Right hindlimb (tissue), 1 donor: ENCODE data around the gene RHD.
"Not testable (repeated sequence)": the region's sequence is repeated elsewhere in the genome, so short reads cannot be mapped to it uniquely, and the experiment has no call there.

Experiments used
- DNase-seq: peaks from one replicate; pipeline ENCODE4 v3.0.0-alpha.2; 2018

RHD gene

DNA sequence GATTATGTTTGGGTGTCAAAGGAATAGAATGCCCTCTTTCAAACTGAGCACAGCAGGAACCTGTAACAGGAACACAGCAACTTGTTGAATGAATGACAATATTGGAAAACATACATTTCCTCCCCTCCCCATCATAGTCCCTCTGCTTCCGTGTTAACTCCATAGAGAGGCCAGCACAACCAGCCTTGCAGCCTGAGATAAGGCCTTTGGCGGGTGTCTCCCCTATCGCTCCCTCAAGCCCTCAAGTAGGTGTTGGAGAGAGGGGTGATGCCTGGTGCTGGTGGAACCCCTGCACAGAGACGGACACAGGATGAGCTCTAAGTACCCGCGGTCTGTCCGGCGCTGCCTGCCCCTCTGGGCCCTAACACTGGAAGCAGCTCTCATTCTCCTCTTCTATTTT lies at the start of gene RHD:
RHD (plus strand) TSS at position 272 of the 400 bp plus-strand sequence; CDS start at position 311, 39 bp downstream.
- not testable (repeated sequence) for DNase-seq

DNA sequence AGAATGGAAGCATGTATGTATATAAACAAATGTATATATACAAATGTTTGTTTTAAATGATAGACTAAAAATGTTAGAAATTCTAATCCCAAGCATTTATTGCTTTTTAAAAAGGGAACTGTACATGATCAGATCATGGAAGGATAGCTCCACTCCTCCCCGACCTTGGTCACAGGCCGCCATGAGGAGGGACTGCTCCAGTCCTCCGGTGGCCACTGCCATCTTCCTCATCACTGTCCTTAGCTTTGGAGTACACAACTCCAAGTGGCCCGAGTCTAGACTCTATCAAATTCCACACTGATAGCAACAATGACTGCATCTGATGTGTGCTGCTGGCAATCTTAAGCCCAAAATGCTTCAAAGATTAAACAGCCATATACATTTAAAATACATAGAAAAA lies 49.7 kb upstream of the RHD start:
- no peak for DNase-seq

DNA sequence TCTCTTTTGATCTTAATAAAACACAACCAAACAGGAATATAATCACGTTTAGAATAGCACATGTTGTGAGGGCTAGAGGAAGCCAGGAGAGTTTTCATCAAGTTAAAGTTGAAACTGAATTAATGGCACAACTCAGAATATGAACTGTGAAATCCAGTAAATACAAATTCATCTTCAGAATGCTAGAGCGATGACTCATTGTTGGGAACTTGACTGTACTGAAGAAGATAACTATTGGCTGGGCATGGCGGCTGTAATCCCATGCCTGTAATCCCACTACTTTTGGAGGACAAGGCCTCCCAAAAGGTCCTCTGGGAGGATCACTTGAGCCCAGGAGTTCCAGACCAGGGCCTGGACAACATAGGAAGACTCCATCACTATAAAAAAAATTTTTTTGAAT lies 48.8 kb upstream of the RHD start:
- no peak for DNase-seq

DNA sequence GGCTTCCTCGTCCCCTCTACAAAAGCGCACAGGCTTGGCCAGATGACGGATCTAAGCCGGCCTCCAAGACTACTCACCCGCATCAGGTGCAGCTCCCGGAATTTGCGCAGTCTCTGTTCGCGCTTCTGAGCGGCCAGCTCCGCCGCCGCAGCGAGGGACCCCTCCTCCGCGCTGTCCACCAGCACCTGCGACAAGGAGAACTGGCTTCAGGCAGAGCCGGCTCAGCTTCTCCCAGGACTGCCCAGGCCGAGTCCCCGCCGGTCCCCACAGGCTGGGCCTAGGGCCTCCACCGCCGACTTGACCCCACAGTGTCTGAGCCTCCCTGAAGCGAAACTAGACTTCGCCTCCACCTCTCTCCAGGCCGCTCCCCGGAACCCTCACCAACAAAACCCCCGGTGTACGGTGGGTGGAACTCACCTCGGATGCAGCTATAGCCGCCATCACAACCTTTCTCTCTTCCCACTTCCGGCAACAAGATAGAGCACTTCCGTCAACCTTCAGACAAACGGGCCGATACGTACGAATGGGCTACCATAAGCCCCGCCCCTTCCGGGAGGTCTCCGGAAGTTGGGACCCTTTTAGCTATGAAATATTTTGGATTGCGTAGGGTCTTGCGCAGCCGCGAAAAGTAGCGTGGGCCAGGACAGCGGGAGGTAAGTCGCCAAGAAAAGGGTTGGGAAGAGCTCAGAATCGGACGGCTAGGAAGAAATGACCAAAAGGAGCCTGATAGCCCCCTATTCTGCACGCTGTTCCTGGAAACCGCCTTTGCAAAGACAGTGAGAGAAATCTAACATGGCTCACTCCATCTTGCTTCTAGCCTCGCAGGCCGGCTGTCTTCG lies 40.1 kb upstream of the RHD start, which contains the start of gene SYF2:
SYF2 (minus strand) TSS at position 476 of the 839 bp plus-strand sequence; CDS start at position 441, 35 bp downstream.
- peak; percentile 96 for DNase-seq

DNA sequence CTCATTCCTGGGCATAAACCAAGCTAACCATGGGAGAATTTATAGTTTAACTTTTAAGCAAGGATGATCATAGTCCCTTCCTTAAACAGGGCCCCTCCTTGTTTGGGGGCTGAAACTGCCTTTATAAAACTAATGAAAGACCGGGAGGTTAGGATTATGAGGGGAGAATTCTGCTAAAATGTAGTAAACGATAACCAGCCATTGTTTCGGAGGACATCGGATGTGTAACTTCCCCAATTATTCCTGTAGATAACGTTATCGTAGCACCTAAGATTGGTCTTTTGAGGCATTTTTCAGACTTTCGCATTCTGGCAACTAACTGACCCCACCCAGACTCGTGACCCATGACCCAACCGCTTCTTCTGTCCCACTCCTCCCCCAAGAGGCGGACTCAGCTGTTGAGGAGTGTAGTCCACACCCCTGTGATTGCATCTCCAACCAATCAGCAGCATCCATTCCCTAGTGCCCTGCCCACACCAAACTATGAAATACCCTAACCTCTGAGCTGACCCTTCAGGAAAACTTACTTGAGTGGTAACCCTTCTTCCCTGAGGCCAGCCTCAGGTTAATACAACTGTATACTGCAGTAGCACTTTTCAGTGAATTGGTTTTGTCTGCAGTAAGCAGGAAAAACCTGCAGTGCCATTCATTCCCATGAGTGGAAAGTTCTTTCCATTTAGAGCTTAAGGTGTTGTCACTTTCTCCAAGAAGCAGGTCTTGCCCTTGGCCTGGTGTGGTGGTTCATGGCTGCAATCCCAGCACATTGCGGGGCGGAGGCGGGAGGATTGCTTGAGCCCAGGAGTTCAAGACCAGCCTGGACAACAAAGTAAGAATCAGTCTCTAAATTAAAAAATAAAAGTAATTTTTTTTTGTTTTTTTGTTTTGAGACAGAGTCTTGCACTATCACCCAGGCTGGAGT lies 39.2 kb upstream of the RHD start:
- DNase-seq: peak; percentile 81

DNA sequence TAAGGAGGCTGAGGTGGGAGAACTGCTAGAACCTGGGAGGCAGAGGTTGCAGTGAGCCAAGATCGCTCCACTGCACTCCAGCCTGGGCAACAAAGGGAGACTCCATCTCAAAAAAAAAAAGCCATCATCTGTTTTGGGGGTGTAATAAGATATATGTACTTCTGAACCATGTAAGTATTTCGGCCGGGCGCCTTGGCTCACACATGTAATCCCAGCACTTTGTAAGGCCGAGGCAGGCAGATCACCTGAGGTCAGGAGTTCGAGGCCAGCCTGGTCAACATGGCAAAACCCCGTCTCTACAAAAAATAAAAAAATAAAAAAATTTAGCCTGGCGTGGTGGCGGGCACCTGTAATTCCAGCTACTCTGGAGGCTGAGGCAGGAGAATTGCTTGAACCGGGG lies 36.9 kb upstream of the RHD start:
- not testable (repeated sequence) for DNase-seq

DNA sequence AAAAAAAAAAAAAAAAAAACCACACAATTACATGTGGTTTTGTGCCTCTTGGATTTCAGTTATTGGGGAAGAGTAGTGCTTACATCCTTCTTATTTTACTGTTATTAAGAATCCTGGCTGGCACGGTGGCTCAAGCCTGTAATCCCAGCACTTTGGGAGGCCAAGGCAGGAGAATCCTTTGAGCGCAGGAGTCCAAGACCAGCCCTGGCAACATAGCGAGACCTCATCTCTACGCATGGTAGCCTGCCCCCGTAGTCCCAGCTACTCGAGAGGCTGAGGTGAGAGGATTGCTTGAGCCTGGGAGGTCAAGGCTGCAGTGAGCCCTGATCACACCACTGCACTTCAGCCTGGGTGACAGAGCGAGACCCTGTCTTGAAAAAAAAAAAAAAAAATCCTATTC lies 36.0 kb upstream of the RHD start:
- DNase-seq: not testable (repeated sequence)

DNA sequence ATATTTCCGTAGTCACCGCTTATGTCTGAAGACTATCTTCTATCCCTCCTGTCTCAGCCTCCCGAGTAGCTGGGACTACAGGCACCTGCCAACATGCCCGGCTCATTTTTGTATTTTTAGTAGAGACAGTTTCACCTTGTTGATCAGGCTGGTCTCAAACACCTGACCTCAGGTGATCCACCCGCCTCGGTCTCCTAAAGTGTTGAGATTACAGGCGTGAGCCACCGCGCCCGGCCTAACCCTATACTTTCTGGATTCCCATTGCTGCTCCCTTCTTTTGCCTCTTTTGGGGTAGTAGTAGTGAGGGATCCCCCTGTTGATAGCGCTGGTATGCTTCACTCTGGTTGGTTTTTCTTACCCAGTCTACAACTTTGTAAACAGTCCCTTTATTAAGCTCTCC lies 34.3 kb upstream of the RHD start:
- no peak for DNase-seq

DNA sequence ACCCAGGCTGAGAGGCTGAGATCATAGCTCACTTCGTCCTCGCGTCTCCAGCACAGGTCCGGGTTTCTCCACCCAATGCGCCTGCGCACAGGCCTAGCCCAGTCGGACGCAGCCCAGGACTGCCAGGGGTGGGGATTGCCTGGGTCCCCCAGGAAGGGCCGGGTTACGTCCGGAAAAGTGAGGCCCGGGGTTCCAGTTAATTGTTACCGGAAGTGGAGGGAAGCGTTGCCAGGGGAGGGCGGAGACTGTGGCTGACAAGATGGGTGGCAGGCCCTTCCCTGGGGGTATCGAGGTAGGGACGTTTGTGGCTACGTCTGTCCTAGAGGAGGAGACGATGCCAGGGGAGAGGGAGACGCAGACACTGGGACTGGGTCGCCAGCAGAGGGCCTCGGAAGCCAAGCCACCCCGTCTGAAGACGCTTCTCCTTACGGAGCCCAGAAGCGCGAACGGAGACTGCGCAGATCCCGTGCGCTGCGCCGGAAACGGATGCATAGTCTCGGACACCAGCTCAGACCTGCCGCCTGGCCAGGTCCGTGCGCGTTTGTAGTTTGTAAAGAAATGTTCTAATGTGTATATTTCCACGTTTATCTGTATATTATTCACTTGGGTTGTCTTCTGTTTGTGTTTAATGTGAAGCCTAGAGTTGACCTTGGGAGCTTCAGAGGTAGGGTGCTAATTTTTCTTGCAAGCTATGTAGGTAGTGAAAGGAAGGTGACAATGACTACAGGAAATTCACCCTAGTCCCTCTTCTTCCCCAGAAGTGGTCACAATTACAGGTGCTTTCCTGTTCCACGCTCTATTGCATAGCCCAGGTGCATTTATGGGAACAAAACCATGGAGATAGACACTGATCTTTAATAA lies 32.4 kb upstream of the RHD start:
- peak; percentile 97 for DNase-seq

DNA sequence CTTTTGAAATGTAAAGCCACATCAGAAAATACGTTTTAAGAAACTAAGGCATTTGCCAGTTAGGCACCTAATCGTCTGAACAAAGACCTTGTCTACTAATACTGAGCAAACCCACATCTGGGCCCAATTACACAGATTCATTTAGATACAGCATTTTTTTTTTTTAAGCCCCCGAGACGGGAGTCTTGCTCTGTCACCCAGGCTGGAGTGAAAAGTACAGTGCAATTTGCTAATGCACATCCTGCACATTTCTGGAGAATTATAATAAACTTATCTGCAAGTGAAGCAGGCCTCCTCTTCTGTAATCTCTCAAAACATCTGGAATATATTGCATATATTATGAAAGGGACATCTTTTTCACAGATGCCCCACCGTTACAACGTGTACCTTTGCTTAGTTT lies 28.4 kb upstream of the RHD start:
- no peak for DNase-seq

DNA sequence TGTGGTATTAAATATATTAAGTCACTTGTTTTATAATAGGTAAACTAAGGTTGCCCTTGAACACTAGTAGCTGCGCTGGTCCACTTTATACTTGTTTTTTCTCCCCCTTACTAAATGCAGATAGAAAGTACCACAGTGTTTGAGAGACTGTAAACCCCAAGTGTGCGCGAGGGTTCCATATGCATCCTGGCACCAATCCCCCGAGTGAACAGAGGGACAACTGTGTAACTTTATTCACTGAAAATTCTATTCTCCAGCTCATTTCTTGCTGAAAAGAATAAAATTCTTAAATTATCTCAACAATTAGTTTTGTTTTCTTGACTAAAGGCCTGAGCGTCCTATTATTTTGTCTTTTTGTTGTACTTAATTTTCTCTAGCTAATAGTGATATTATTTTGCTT lies 26.9 kb upstream of the RHD start:
- DNase-seq: no peak

DNA sequence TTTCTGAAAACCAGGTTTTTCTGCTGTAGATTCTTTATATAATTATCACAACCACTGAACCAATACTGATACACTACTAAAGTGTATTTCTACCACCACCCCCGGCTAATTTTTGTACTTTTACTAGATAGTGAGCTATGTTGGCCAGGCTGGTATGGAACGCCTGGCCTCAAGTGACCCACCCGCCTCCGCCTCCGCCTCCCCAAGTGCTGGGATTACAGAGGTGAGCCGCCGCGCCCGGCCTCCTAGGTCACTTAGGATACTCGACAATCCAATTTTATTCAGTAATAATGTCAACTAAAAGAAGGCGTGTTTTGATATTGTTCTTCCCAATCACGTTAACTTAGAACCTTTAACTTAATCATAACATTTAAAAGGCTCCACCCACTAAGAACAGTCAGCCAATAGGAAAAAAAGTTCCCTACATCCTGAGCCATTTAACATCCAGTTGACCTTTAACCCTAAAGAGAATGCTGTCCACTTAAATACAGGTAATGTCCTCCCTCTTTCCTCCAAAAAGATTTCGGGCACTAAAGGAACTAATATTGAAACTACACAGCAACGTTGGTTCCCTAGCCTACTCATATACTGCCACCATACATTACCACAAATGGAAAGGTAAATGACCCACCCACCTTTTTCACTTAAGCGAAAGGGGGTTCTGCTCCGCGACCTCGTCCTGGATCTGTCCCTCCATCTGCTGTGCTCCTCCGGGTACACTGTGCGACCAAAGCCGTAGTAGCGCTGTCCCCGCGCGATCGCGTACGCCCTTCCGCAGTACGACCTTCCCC lies 26.3 kb upstream of the RHD start:
- no peak for DNase-seq

DNA sequence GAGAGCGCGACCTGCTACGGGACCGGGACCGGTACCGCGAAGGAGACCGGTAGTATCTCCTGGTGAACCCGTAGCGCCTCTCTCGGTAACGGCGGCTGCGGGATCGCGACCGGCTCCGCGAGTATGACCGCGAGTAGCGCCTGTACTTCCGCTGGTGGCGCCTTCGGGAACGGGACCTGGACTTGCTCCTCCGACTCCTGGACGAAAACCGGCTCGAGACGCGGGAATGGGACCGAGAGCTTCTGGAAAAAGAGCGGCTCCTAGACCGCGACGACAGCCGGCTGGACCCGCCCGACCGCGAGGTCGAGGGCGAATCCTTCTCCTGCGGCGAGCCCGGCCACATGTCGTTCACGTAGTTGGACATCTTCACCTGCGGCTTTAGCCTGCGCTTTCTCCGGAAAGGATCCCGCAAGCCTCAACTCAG lies 25.7 kb upstream of the RHD start:
- DNase-seq: no peak

DNA sequence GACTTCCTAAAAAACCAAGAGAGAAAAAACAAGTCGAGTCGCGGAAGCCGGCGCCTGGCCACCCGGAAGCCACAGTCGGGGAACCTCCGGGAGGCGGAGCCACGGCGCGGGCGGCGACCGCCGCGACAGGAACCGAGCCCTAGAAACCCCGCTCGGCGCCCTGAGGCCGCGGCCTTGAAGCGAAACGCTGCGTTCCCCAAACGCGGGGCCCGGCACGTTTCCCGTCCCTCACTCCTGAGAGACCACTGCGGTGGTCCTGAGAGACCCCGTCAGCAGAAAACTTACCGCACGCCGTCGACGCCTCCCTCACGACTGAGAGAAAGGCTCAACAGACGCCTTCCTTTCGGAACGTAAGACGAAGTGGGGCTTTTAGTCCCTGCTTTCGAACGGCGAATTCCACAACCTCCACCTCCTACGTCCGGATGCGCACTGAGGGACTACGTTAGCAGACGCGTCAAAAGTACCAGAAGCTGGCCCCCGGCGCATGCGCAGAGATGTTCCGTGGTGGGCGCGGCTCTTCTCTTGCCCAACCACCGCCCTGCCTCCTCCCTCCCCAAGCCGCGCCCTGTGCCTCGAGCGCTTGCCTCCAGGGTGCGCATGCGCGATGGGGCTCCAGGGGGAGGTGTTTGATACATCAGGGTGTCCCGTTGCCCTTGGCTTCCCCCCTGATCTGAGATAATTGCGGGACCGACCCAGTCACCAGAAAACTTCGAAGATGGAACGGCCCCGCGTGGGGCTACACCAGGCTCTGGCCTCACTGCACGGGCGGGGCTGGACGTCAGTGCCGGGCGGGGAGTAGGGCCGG lies 25.1 kb upstream of the RHD start, which contains the start of gene RSRP1:
RSRP1 (minus strand) TSS at position 431 of the 805 bp plus-strand sequence. CDS start 491 bp downstream, outside the sequence.
- peak; percentile 99 for DNase-seq

DNA sequence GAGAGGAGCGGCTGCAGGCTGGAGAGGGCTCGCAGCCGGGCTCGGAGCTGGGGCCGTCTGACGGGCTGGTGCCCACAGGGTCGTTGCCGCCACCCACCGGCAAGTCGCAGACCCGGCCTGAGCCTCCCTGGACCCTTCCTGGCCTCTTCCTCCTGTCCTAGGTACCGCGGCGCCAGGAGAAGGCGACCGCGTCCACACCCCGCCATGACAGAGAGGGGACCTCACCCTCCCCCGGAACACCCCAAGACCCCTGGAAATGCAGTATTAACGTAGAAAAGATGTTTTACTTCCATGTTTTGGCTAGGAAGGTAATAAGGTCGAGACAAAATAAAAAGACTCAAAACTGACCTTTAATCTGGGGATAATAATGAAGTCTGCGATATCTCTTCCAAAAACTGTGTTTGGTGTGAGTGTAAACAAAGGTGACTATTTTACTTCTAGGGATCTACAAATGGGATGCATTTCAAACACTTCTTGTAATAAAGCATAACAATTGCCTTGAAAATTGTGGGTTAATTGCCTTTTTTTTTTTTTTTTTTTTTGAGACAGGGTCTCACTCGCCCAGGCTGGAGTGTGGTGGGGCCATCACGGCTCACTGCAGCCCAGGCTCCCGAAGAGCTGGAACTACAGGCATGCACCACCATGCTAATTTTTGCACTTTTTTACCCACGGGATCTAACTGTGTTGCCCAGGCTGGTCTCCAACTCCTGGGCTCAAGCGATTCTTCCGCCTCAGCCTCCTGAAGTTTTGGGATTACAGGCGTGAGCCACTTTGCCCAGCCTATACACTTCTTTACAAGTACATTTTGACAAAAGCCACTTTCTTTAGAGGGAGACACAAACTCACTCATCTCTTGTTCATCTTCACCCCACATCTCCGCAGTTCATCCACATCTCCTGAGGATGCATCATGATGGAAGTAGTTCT lies 24.2 kb upstream of the RHD start:
- DNase-seq: no peak

DNA sequence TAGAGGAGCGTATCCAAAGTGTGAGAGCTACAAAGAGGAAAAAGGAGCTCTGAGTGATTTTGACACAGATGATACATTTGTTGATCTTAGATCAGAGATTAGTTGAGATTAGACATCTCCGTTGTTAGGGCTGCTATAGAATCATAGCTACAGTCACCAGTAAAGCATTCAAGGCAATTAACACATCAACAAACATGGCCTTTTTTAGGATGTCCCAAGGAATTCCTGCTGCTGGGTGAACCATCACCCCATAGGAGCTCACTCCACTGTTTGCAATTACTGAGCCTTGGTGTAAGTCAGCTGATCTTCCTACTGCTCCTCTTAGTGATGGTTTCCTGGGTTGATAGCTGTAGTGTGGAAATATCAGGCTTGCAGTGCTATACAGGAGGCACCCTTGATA lies 18.4 kb upstream of the RHD start:
- no peak for DNase-seq

DNA sequence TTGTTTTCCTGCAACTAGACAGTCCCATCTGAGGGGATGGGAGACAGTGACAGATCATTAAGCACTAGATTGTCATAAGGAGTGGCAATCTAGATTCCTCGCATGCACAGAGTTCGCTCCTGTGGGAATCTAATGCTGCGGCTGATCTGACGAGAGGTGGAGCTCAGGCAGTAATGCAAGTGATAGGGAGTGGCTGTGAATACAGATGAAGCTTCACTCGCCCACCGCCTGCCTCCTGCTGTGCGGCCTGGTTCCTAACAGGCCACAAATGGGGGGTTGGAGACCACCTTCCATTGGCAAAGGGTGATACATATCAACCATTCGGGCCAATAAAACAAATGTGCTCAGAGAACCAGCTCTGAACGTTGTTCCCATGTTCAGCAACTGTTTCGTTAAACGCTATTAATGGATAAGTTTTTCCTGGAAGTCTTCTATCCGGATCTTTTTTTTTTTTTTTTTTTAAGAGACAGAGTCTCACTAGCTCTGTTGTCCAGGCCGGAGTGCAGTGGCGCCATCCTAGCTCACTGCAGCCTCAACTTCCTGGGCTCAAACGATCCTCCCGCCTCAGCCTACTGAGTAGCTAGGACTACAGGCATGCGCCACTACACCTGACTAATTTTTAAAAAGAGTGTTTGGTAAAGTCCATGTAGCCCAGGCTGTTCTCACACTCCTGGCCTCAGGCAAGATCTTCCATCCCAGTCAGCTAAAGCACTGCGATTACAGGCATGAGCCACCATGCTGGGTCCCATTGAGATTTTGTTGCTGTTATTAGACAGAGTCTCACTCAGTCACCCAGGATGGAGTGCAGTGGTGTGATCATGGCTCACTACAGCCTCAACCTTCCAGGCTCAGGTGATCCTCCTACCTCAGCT lies 16.4 kb upstream of the RHD start:
- DNase-seq: no peak

DNA sequence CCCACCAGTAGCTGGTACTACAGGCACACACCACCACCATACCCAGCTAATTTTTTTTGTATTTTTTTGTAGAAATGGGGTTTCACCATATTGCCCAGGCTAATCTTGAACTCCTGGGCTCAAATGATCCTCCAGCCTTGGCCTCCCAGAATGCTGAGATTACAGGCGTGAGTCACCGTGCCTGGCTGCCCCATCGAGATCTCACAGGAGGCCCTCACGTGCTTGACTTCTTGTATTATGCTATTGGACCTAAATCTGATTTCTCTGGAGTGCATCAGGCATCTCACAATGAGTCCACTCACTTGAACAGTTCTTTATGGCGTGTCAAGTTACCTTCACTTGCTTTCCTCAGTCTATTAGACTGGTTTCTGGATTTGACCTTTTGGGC lies 15.7 kb upstream of the RHD start:
- no peak for DNase-seq

DNA sequence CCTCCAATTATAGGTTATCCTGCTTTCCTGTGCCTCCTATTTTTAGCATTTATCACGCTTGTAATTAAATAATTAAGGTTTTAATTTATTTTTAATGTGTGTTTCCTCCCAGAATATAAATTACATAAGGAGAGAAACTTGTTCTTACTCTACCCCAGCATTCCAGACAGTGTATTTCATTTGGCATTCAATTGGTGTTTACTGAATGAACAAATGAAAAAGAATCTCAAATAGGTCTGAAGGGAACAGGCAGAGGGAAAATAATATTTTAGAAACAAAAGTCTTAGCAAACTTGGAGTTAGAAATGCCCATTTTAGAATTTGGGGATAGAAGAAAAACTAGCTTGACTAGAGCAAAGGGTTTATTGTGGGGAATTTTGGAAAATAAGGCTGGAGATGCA lies 15.1 kb upstream of the RHD start:
- no peak for DNase-seq
